Stimulated activated CD8-positive, alpha-beta memory T cell treated with anti-CD3 and anti-CD28 coated beads, Interleukin-4, amount 100 ng/mL, for 1 hour (primary cell): Measurements from ENCODE around the gene UCK2.

Source experiments
- DNase-seq, 2 donors: peaks; one replicate each; pipeline ENCODE4 v3.0.0-alpha.2; 2020; ENCODE audit warnings: low read depth in 2 of 2, low spot score in 1 of 2

UCK2 gene

GRCh38 chr1:165936542-165936941 is 109.1 kb downstream of the UCK2 start:
- DNase-seq: no peak

- DNase-seq: no peak
Measured at GRCh38 chr1:165937829-165938228, 110.4 kb downstream of the UCK2 start.

- DNase-seq: no peak
Measured at GRCh38 chr1:165938844-165939243, 111.4 kb downstream of the UCK2 start.

GRCh38 chr1:165941531-165941930 is 114.1 kb downstream of the UCK2 start:
- DNase-seq: no peak

GRCh38 chr1:165942062-165942461 is 114.6 kb downstream of the UCK2 start:
- DNase-seq: no peak

GRCh38 chr1:165942927-165943597 is 115.6 kb downstream of the UCK2 start:
- no peak for DNase-seq

- no peak for DNase-seq
Measured at GRCh38 chr1:165945911-165946310, 118.5 kb downstream of the UCK2 start.

GRCh38 chr1:165947797-165948455 is 120.5 kb downstream of the UCK2 start:
- DNase-seq: no peak

- DNase-seq: no peak
Measured at GRCh38 chr1:165949335-165950130, 122.1 kb downstream of the UCK2 start.

GRCh38 chr1:165954940-165955339 is 127.5 kb downstream of the UCK2 start:
- no peak for DNase-seq

GRCh38 chr1:165958306-165958705 is 130.9 kb downstream of the UCK2 start:
- DNase-seq: no peak

- DNase-seq: no peak
Measured at GRCh38 chr1:165960136-165960535, 132.7 kb downstream of the UCK2 start.

GRCh38 chr1:165960881-165961280 is 133.5 kb downstream of the UCK2 start:
- no peak for DNase-seq
